HG02943 (cell line): ENCODE measurements around the gene MYCBPAP.

Experiments used
- ATAC-seq: cut with Tn5 transposase; IDR thresholded peaks from one replicate; pipeline ENCODE4 v1.9.1; 2021; ENCODE audit warnings: mild to moderate bottlenecking, low read depth, moderate library complexity; ENCODE audit not compliant: unreplicated experiment

The MYCBPAP gene

DNA sequence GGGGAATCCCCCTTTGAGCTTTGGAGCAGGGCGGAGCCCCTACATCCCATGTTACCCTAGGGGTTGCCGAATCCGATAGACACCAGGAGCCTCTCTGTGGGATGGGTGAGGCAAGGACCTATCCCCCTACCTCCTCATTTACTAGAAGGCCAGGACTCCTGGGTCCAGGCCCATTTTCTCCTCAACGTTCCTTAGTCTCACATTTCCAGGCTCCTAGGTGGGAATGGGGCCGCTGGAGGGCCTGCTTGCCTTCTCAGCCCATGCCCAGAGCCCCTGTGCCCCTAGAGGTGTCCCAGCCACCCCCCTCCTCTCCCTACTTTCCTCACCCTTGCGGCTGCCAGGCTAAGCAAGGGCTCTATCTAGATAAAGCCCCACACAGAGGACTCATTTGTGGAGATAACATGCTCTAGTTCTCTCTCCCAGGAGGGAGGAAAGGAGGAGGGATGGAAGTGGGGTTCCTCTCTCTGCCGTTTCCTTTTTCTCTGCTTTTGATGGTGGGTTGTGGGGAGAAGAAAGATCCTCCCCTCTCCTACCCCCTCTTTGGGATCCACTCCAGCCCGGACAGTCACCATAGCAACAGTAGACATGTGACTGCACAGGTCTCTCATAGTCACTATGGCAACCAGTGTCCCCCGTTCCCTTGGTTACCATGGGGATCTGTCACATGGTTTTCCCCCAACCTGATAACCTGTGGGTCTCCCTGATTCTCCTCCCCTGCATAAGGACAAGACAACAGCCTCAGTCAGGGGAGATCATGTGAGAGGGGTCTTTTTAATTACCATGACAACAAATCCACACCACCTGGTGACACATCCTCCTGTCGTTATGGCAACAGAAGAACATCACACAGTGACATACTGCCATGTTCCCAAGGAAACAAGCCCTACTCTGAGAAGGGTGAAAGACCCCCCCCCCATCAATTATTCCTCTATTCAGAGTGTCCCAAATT is 57.4 kb downstream of the MYCBPAP start:
- ATAC-seq = no peak

- ATAC-seq = no peak
Measured at GRCh38 chr17:50566886-50567285, 58.6 kb downstream of the MYCBPAP start.

GRCh38 chr17:50568659-50569058 is 60.4 kb downstream of the MYCBPAP start:
- ATAC-seq = no peak

- no peak for ATAC-seq
Measured at GRCh38 chr17:50569592-50569991, 61.4 kb downstream of the MYCBPAP start.

DNA sequence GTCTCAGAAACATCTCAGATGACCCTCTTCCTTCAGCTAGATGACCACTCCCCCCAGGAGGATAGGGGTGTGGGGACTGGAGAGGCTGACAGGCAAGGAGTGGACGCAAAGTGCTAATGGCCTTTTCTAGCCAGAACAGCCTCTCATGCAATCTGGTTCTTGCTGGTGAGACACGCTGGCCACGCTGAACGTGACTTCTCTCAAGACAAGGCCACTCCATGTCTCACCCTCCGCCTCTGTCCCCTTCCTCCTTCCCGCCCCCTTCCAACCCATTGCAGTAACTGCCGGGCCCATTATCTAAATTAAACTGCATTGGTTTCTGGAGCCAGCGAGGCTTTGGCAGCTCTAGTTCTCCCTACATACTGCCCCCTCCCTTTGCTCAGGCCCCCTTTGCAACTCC is 61.8 kb downstream of the MYCBPAP start:
- no peak for ATAC-seq

DNA sequence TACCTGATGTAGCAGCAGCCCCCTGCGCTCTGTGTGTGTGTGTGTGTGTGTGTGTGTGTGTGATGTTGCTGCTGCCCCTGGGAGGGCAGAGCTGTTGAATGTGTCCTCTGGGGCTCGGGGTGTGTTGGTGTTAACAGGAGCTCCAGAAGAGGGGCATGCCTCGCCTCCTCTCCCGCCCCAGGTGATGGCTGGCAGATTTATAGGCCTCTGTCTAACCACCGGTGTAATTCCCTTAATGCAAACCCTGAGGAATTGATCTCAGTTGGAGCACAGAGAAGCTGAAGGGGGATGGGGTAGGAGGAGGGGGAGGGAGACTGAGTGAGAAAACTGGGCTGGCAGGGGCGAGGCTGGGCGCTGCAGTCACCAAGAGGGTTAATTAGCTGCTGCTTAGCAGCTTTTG is 62.3 kb downstream of the MYCBPAP start:
- ATAC-seq = no peak

GRCh38 chr17:50571681-50572080 is 63.4 kb downstream of the MYCBPAP start:
- ATAC-seq = no peak

DNA sequence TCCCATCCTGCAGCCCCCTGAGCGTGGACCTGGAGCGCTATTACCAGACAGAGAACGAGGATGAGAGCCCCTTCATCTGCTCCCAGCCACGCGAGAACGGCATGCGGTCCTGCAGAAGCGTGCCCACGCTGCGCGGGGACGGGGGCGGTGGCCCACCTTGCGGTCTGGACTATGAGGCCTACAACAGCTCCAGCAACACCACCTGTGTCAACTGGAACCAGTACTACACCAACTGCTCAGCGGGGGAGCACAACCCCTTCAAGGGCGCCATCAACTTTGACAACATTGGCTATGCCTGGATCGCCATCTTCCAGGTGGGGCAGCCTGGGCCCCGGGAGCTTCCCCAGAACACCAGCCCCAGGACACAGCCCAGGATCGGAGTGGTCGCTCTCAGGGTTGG is 64.3 kb downstream of the MYCBPAP start:
- no peak for ATAC-seq

DNA sequence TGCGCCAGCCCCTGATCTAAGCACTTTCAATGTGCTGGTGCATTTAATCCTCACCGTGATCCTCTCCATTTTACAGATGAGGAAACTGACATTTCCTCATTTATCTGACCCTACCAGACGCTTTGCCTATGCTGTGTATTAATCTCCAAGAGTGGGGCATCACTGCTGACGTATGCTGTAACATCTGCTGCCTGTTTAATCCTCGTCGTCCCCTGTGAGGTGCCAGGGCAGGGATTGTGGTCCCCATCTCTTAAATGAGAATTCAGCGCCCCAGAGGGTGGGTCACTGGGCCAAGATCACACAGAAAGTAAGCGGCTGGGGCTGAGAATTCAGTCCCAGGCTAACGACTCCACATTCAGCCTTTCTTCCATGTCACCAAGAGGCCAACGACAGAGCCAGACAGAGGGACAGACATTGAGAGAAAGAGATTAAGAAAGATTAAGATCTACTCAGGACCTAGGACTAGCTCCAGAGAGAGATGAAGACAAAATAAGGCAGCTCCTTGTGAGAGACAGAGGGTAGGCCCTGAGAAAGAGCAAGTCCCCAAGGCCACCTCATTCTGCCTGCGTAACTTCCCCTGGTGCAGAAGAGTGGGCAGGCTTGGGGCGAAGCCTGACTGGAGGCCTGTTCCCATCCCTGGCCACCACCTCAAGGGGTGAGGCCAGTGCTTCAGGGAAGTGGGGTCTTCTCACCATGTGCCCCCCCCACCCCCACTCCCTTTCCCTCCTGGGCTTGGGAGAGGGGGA is 65.8 kb downstream of the MYCBPAP start:
- no peak for ATAC-seq

DNA sequence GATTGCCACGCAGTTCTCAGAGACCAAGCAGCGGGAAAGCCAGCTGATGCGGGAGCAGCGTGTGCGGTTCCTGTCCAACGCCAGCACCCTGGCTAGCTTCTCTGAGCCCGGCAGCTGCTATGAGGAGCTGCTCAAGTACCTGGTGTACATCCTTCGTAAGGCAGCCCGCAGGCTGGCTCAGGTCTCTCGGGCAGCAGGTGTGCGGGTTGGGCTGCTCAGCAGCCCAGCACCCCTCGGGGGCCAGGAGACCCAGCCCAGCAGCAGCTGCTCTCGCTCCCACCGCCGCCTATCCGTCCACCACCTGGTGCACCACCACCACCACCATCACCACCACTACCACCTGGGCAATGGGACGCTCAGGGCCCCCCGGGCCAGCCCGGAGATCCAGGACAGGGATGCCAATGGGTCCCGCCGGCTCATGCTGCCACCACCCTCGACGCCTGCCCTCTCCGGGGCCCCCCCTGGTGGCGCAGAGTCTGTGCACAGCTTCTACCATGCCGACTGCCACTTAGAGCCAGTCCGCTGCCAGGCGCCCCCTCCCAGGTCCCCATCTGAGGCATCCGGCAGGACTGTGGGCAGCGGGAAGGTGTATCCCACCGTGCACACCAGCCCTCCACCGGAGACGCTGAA is 67.5 kb downstream of the MYCBPAP start:
- no peak for ATAC-seq

- no peak for ATAC-seq
Measured at GRCh38 chr17:50576864-50577263, 68.6 kb downstream of the MYCBPAP start.

- ATAC-seq = no peak
Measured at GRCh38 chr17:50577451-50577954, 69.3 kb downstream of the MYCBPAP start.

DNA sequence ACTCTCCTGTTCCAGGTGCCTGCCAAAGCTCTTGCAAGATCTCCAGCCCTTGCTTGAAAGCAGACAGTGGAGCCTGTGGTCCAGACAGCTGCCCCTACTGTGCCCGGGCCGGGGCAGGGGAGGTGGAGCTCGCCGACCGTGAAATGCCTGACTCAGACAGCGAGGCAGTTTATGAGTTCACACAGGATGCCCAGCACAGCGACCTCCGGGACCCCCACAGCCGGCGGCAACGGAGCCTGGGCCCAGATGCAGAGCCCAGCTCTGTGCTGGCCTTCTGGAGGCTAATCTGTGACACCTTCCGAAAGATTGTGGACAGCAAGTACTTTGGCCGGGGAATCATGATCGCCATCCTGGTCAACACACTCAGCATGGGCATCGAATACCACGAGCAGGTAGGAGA is 69.9 kb downstream of the MYCBPAP start:
- no peak for ATAC-seq

DNA sequence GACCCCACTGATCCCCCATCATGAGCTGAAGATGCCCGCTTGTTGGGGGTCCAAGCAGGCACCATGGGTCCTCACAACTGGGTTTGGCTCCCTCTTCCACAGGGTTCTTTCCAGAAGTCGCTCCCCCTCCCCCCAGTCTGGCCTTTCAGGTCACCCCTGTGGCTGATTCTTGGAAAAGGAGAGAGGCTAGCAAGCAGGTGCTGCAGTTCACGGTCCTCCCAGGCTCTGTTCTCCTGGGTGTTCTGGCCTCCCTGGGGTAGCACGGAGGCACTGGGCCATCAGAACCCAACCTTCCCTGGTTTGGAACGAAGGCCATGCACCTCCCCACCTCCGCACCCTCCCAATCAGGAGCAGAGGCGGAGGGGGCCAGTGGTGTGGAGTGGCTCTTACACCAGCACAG is 71.2 kb downstream of the MYCBPAP start:
- ATAC-seq = no peak

GRCh38 chr17:50580646-50581045 is 72.4 kb downstream of the MYCBPAP start:
- no peak for ATAC-seq
